ENCODE results near the gene CYB5R3.

- no peak for TF ChIP-seq EZH2 (IDR thresholded peaks at IDR 0.05; ENCODE audit: low read length, missing control alignments)
- TF ChIP-seq CTCF (conservative IDR thresholded peaks at IDR 0.05 in 1 of 2, IDR thresholded peaks at IDR 0.05 in 1 of 2; ENCODE audit: low read depth in 1 of 2, low read length in 2 of 2): no peak
These were observed 42.2 kb upstream of the CYB5R3 start for GRCh38 chr22:42691440-42691839.
